ENCODE results near the gene IFNGR2. TPM values are rescaled to one million over a fixed set of nuclear protein-coding genes. Genes with fewer than 3 reads are reported as not detected.

IFNGR2 gene
- total and polyA plus RNA-seq, 2 of the 4 experiments (the other 2 are of a cell fraction) = 66.0 to 73.8 TPM

DNA sequence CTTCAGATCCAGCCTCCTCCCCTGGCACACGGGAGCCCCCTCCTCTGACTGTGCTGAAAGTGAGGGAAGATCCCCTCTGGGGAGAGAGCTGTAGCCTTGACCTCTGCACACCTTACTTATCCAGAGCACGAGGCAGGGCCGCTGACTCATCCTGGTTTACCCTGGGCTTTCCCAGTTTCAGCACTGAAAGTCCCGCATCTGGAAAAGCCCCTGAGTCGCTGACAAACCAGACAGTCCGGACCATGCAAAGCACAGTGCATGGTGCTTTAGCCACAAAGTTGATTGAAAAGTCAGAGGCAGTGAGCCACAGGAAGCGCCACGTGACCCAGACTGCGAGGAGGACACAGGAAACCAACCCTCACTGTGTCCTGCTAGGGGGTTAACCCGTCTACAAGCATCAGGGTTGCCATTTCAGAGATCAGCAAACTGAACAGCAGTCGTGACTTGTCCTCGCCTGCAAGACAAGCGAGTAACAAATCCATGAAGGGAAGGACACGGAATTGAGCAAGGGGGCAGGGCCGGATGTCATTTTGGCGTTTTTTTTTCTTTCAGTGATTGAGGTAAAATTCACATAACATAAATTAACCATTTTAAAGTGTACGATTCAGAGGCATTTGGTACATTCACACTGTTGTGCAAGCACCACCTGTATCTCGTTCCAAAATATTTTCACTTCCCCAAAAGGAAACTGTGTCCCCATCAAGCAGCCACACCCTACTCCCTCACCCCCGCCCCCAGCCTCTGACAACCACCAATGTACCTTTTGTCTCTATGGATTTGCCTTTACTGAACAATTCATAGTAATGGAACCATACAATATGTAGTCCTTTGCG is 19.9 kb upstream of the IFNGR2 start:
- in situ Hi-C loops (cut with MboI; ENCODE audit: low sequenced_read_pairs) = no loop called here
- Histone ChIP-seq H3K56ac (ENCODE audit: extremely low read depth, insufficient read depth, low read length) (no peak overlapping the region), H4K5ac (ENCODE audit: low read depth, low read length) (no peak overlapping the region), H3K9me1 (ENCODE audit: insufficient read depth, low read length) (peaks cover 12% of the 10 kb centered on the region; the same call in 1 of the 2 replicates), H2AK9ac (replicated peaks; ENCODE audit: low read depth, low read length, poor library complexity) (peak overlapping the region; percentile 2), H3K79me1 (ENCODE audit: low read depth in 1 of 2, low read length in 2 of 2) (no peaks in the 10 kb centered on the region), H3K14ac (replicated peaks; ENCODE audit: low read depth, low read length) (peak overlapping the region; percentile 34; the same call in 1 of the 2 replicates), H3K4ac (ENCODE audit: low read depth, low read length) (peak overlapping the region; percentile 44), H2AK5ac (ENCODE audit: low read depth, low read length) (peak overlapping the region; percentile 31), H2BK15ac (ENCODE audit: low read depth, low read length) (no peak overlapping the region; the same call in 1 of the 3 replicates), H3K27ac (ENCODE audit: insufficient read depth, low read length) (no peak overlapping the region; the same call in 1 of the 2 replicates), H3K36me3 (ENCODE audit: control insufficient read depth, insufficient read depth, low read length) (no peaks in the 10 kb centered on the region), H3K4me2 (ENCODE audit: low read depth, low read length) (peak overlapping the region; percentile 4; the same call in 1 of the 2 replicates), H2BK120ac (ENCODE audit: low read depth, low read length) (peak overlapping the region; percentile 56), H2BK5ac (ENCODE audit: low read depth, low read length, poor library complexity, severe bottlenecking) (no peak overlapping the region), H4K8ac (ENCODE audit: low read depth in 2 of 2, low read length in 2 of 2) (peak overlapping the region in 1 of 2 experiments; percentile 64; a peak in 2 of 4 replicates), H3K27me3 (ENCODE audit: control insufficient read depth, insufficient read depth, low read length) (no peaks in the 10 kb centered on the region), H4K91ac (ENCODE audit: insufficient read depth, low read depth, low read length) (peak overlapping the region; percentile 14), H4K20me1 (ENCODE audit: insufficient read depth, low read length) (no peaks in the 10 kb centered on the region), H2AFZ (replicated peaks; ENCODE audit: low read length, poor library complexity) (peak overlapping the region; percentile 85), H3K4me3 (ENCODE audit: insufficient read depth, low read depth, low read length) (no peak overlapping the region), H3K9me3 (ENCODE audit: control insufficient read depth, insufficient read depth, low read length) (no peaks in the 10 kb centered on the region), H2BK20ac (ENCODE audit: low read depth, low read length) (peak overlapping the region; percentile 43), H3K9ac (ENCODE audit: low read depth, low read length) (no peak overlapping the region), H3K18ac (ENCODE audit: low read depth, low read length) (no peak overlapping the region), H3K23ac (ENCODE audit: low read depth, low read length) (peak overlapping the region; percentile 7; the same call in 1 of the 2 replicates), H3K4me1 (ENCODE audit: control insufficient read depth, insufficient read depth, low read length) (peaks cover 12% of the 10 kb centered on the region)
- ATAC-seq (ENCODE audit: low read depth) (peak; percentile 56), DNase-seq (peak; percentile 94)
- BruUV-seq (replicated peaks) = no TSS peak
- 32% methylated on average over 9 of the region's 20 CpGs; no CpG with 5 or more reads in 1 of the 2 experiments for WGBS, 2 experiments (ENCODE audit: extremely low coverage in 2 of 2, insufficient read length in 1 of 2)
- dilution Hi-C loops (cut with HindIII; ENCODE audit: low sequenced_read_pairs, unreplicated experiment) = no loop called here
- intact Hi-C loops (cut with micrococcal nuclease) = no loop called here
- ChIA-PET CTCF (no interaction called here), POLR2A (ENCODE audit: unreplicated experiment) (no interaction called here)
- TF ChIP-seq RAD21 (IDR thresholded peaks at IDR 0.05; ENCODE audit: low read length) = no peak
- no peak for TF ChIP-seq RFX5 (IDR thresholded peaks at IDR 0.05; ENCODE audit: low read depth, low read length)
- peak; percentile 66; the same call in 1 of the 2 replicates for TF ChIP-seq NFE2L2 (IDR thresholded peaks at IDR 0.05; ENCODE audit: low read depth, low read length)
- TF ChIP-seq CEBPB (IDR thresholded peaks at IDR 0.05; ENCODE audit: low read depth, low read length) = no peak
- TF ChIP-seq POLR2A (IDR thresholded peaks at IDR 0.05; ENCODE audit: low read depth, low read length) = 0 out of 2 replicates have a peak, but pooled peaks have one; percentile 36
- TF ChIP-seq, protein P1, sequence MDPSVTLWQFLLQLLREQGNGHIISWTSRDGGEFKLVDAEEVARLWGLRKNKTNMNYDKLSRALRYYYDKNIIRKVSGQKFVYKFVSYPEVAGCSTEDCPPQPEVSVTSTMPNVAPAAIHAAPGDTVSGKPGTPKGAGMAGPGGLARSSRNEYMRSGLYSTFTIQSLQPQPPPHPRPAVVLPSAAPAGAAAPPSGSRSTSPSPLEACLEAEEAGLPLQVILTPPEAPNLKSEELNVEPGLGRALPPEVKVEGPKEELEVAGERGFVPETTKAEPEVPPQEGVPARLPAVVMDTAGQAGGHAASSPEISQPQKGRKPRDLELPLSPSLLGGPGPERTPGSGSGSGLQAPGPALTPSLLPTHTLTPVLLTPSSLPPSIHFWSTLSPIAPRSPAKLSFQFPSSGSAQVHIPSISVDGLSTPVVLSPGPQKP (IDR thresholded peaks at IDR 0.05; ENCODE audit: borderline replicate concordance, low read depth, low read length) = no peak
- TF ChIP-seq MAFK (IDR thresholded peaks at IDR 0.05; ENCODE audit: low read depth, low read length) = no peak
- peak; percentile 84 for TF ChIP-seq FOS (IDR thresholded peaks at IDR 0.05; ENCODE audit: low read depth, low read length)
- TF ChIP-seq CHD1 (IDR thresholded peaks at IDR 0.05; ENCODE audit: low read depth, low read length) = no peak
- TF ChIP-seq, protein P2, sequence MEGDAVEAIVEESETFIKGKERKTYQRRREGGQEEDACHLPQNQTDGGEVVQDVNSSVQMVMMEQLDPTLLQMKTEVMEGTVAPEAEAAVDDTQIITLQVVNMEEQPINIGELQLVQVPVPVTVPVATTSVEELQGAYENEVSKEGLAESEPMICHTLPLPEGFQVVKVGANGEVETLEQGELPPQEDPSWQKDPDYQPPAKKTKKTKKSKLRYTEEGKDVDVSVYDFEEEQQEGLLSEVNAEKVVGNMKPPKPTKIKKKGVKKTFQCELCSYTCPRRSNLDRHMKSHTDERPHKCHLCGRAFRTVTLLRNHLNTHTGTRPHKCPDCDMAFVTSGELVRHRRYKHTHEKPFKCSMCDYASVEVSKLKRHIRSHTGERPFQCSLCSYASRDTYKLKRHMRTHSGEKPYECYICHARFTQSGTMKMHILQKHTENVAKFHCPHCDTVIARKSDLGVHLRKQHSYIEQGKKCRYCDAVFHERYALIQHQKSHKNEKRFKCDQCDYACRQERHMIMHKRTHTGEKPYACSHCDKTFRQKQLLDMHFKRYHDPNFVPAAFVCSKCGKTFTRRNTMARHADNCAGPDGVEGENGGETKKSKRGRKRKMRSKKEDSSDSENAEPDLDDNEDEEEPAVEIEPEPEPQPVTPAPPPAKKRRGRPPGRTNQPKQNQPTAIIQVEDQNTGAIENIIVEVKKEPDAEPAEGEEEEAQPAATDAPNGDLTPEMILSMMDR (conservative IDR thresholded peaks at IDR 0.05; ENCODE audit: low read depth, low read length) = no peak
- 0 out of 2 replicates have a peak, but pooled peaks have one; percentile 11 for TF ChIP-seq MAZ (IDR thresholded peaks at IDR 0.05; ENCODE audit: borderline replicate concordance, low read depth, low read length)
- no peak for TF ChIP-seq SMC3 (IDR thresholded peaks at IDR 0.05; ENCODE audit: low read depth, low read length)
- TF ChIP-seq, protein P3, sequence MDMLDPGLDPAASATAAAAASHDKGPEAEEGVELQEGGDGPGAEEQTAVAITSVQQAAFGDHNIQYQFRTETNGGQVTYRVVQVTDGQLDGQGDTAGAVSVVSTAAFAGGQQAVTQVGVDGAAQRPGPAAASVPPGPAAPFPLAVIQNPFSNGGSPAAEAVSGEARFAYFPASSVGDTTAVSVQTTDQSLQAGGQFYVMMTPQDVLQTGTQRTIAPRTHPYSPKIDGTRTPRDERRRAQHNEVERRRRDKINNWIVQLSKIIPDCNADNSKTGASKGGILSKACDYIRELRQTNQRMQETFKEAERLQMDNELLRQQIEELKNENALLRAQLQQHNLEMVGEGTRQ (IDR thresholded peaks at IDR 0.05; ENCODE audit: low read depth, low read length) = peak; percentile 96
- TF ChIP-seq RCOR1 (IDR thresholded peaks at IDR 0.05; ENCODE audit: insufficient replicate concordance, low read length) = no peak
